Stimulated activated CD8-positive, alpha-beta memory T cell treated with anti-CD3 and anti-CD28 coated beads, Interleukin-7, amount 100 ng/mL, for 4 hours (primary cell): Measurements from ENCODE around the gene AHR.
"Not testable (repeated sequence)": the region's sequence is repeated elsewhere in the genome, so short reads cannot be mapped to it uniquely, and the experiment has no call there.

ENCODE experiments used
- DNase-seq, 2 donors: peaks; one replicate each; pipeline ENCODE4 v3.0.0-alpha.2; 2020; ENCODE audit warnings: low read depth in 2 of 2

AHR gene

GRCh38 chr7:17339952-17340351 is 41.5 kb downstream of the AHR start:
- DNase-seq, result no peak

GRCh38 chr7:17340655-17341054 is 42.2 kb downstream of the AHR start:
- DNase-seq, result no peak

- DNase-seq, result no peak
Measured at GRCh38 chr7:17342756-17343155, 44.3 kb downstream of the AHR start.

GRCh38 chr7:17347401-17347800 is 48.9 kb downstream of the AHR start:
- no peak for DNase-seq

GRCh38 chr7:17348932-17349331 is 50.5 kb downstream of the AHR start:
- DNase-seq, result not testable (repeated sequence)

- DNase-seq, result not testable (repeated sequence)
Measured at GRCh38 chr7:17350321-17350720, 51.9 kb downstream of the AHR start.

- DNase-seq, result not testable (repeated sequence)
Measured at GRCh38 chr7:17353650-17354419, 55.4 kb downstream of the AHR start.

GRCh38 chr7:17354473-17354872 is 56.0 kb downstream of the AHR start:
- no peak for DNase-seq

- no peak for DNase-seq
Measured at GRCh38 chr7:17355050-17355449, 56.6 kb downstream of the AHR start.

- DNase-seq, result no peak
Measured at GRCh38 chr7:17357952-17358351, 59.5 kb downstream of the AHR start.

GRCh38 chr7:17359610-17360009 is 61.2 kb downstream of the AHR start:
- no peak for DNase-seq

GRCh38 chr7:17362439-17363105 is 64.1 kb downstream of the AHR start:
- DNase-seq, result no peak

GRCh38 chr7:17364671-17365070 is 66.2 kb downstream of the AHR start:
- no peak for DNase-seq

GRCh38 chr7:17365775-17366174 is 67.3 kb downstream of the AHR start:
- no peak for DNase-seq

- DNase-seq, result no peak
Measured at GRCh38 chr7:17367502-17367901, 69.0 kb downstream of the AHR start.

- no peak for DNase-seq
Measured at GRCh38 chr7:17368856-17369524, 70.5 kb downstream of the AHR start.

GRCh38 chr7:17369691-17370426 is 71.4 kb downstream of the AHR start:
- no peak for DNase-seq

GRCh38 chr7:17370901-17371585 is 72.6 kb downstream of the AHR start:
- no peak for DNase-seq

GRCh38 chr7:17371671-17372524 is 73.4 kb downstream of the AHR start:
- DNase-seq, result no peak

GRCh38 chr7:17374157-17374556 is 75.7 kb downstream of the AHR start:
- DNase-seq, result no peak

GRCh38 chr7:17374654-17375053 is 76.2 kb downstream of the AHR start:
- DNase-seq, result no peak
